Left lung (tissue), 14 donors: ENCODE results near the gene MAP1LC3A. TPM values are rescaled to one million over a fixed set of nuclear protein-coding genes. Genes with fewer than 3 reads are reported as not detected.

ENCODE experiments used
- ATAC-seq: fragments of 200-7000 bp; cut with Tn5 transposase; one replicate; pipeline ENCODE4 v1.9.1; 2020; ENCODE audit warnings: moderate library complexity
- DNase-seq, 4 donors: peaks; one replicate each; pipeline ENCODE4 v3.0.0-alpha.2; 2013 to 2020
- H3K27ac ChIP-seq, 2 donors: fragments of 200-600 bp; sonication (generic) in 1 of 2; one replicate each; pipeline versions ENCODE4 v1.5.0 to v1.8.0; 2020 to 2021
- H3K27me3 ChIP-seq, 2 donors: fragments of 200-600 bp; sonication (generic) in 1 of 2; one replicate each; pipeline versions ENCODE4 v1.5.0 to v1.8.0; 2020 to 2021
- H3K36me3 ChIP-seq, 2 donors: fragments of 200-600 bp; sonication (generic) in 1 of 2; one replicate each; pipeline versions ENCODE4 v1.5.0 to v1.8.0; 2020 to 2021
- H3K4me1 ChIP-seq, 2 donors: fragments of 200-600 bp; one replicate each; pipeline ENCODE4 v1.8.0; 2021
- H3K4me3 ChIP-seq, 2 donors: fragments of 200-600 bp; sonication (generic) in 1 of 2; one replicate each; pipeline versions ENCODE4 v1.5.0 to v1.8.0; 2020 to 2021; ENCODE audit warnings: mild to moderate bottlenecking in 1 of 2
- H3K9me3 ChIP-seq, 2 donors: fragments of 200-600 bp; sonication (generic) in 1 of 2; one replicate each; pipeline versions ENCODE4 v1.5.0 to v1.8.0; 2020 to 2021
- CTCF ChIP-seq, 2 donors: fragments of 200-600 bp; sonication (generic) in 1 of 2; IDR thresholded peaks; one replicate each; pipeline versions ENCODE4 v1.5.0 to v1.8.0; 2021; ENCODE audit warnings: antibody characterized with exemption in 2 of 2
- intact Hi-C, 2 donors: fragments of 100-400 bp; cut with DNase I; formaldehyde crosslinking; loops; one replicate each; pipeline versions ENCODE4 v1.11.2 to v1.14.2; 2022
- long read RNA-seq, 12 donors: library from polyadenylated mRNA in 2 of 12; unstranded in 2 of 12; transcript quantifications; one replicate each; pipeline ENCODE4 v2.0.0 and lab custom pipeline, GENCODE V29; 2019 to 2026
- polyA plus RNA-seq, 6 donors: library from polyadenylated mRNA; unstranded; fragments of 120-200 nt; gene quantifications; one replicate each; pipeline ENCODE4 v1.2.1, GENCODE V29; 2013; ENCODE audit not compliant: insufficient read length in 6 of 6
- total RNA-seq, 2 donors: library from RNA; stranded (reverse); fragmentation: NEBNext Ultra II Directional; extraction: Animal tissue kit (Norgen Biotek cat#: 25700); gene quantifications; one replicate each; pipeline ENCODE4 v1.2.1, GENCODE V29; 2021
- donor health status: DM: no; HTN: yes; CAD: no.
- donor health status: DM: no; HTN: no; CAD: no.

MAP1LC3A gene
- total RNA-seq (10 to 100 TPM; 17.4 to 68.8 TPM), polyA plus RNA-seq (10 to 100 TPM; 26.8 to 43.1 (median 32.3) TPM)
- long read RNA-seq, donor 1, transcript MAP1LC3A-203 (5 exons, 698 nt): minor isoform, 5 of 54 reads
- long read RNA-seq, donor 1, transcript MAP1LC3A-201 (4 exons, 1,574 nt): major isoform, 47 of 54 reads
- long read RNA-seq, donor 1, partial matches to known transcripts: 0 of 54 reads
- long read RNA-seq, donor 1, other reads (novel, unspliced or antisense): 0 of 54 reads
- long read RNA-seq, donor 2, transcript MAP1LC3A-201 (4 exons, 1,574 nt): major isoform, 36 of 39 reads
- long read RNA-seq, donor 2, partial matches to known transcripts: 0 of 39 reads
- long read RNA-seq, donor 2, other reads (novel, unspliced or antisense): 0 of 39 reads
- long read RNA-seq, donor 3, transcript MAP1LC3A-201 (4 exons, 1,574 nt): major isoform, 39 of 43 reads
- long read RNA-seq, donor 3, partial matches to known transcripts: 0 of 43 reads
- long read RNA-seq, donor 3, other reads (novel, unspliced or antisense): 0 of 43 reads
- long read RNA-seq, donor 4, transcript MAP1LC3A-201 (4 exons, 1,574 nt): major isoform, 26 of 33 reads
- long read RNA-seq, donor 4, partial matches to known transcripts: 2 of 33 reads
- long read RNA-seq, donor 4, other reads (novel, unspliced or antisense): 1 of 33 reads
- long read RNA-seq, donor 5, transcript MAP1LC3A-201 (4 exons, 1,574 nt): major isoform, 45 of 59 reads
- long read RNA-seq, donor 5, partial matches to known transcripts: 11 of 59 reads
- long read RNA-seq, donor 5, other reads (novel, unspliced or antisense): 0 of 59 reads
- long read RNA-seq, donor 6, transcript MAP1LC3A-201 (4 exons, 1,574 nt): major isoform, 21 of 25 reads
- long read RNA-seq, donor 6, partial matches to known transcripts: 0 of 25 reads
- long read RNA-seq, donor 6, other reads (novel, unspliced or antisense): 0 of 25 reads
- long read RNA-seq, donor 7, transcript MAP1LC3A-201 (4 exons, 1,574 nt): major isoform, 14 of 26 reads
- long read RNA-seq, donor 7, partial matches to known transcripts: 0 of 26 reads
- long read RNA-seq, donor 7, other reads (novel, unspliced or antisense): 11 of 26 reads
- long read RNA-seq, donor 8, transcript MAP1LC3A-201 (4 exons, 1,574 nt): major isoform, 30 of 34 reads
- long read RNA-seq, donor 8, partial matches to known transcripts: 0 of 34 reads
- long read RNA-seq, donor 8, other reads (novel, unspliced or antisense): 0 of 34 reads
- long read RNA-seq, donor 9: 0 reads
- long read RNA-seq, donor 10, partial matches to known transcripts: 0 of 2 reads
- long read RNA-seq, donor 10, other reads (novel, unspliced or antisense): 1 of 2 reads
- long read RNA-seq, donor 11, transcript MAP1LC3A-203 (5 exons, 698 nt): minor isoform, 22 of 305 reads
- long read RNA-seq, donor 11, transcript MAP1LC3A-201 (4 exons, 1,574 nt): major isoform, 206 of 305 reads
- long read RNA-seq, donor 11, partial matches to known transcripts: 56 of 305 reads
- long read RNA-seq, donor 11, other reads (novel, unspliced or antisense): 21 of 305 reads
- long read RNA-seq, donor 12, transcript MAP1LC3A-201 (4 exons, 1,574 nt): major isoform, 24 of 28 reads
- long read RNA-seq, donor 12, partial matches to known transcripts: 0 of 28 reads
- long read RNA-seq, donor 12, other reads (novel, unspliced or antisense): 0 of 28 reads

- peak within 1 kb of the TSS; percentile 69 to 87 for H3K4me3 ChIP-seq
- DNase-seq (peak; percentile 94 to 98 (median 96)), ATAC-seq (peak; percentile 94)
- no peaks in the 10 kb centered on the region for H3K27me3 ChIP-seq
- peak within 1 kb of the TSS; percentile 85 to 88 for H3K27ac ChIP-seq
- peaks cover 0 to 14% of the 10 kb centered on the region in 2 donors for H3K4me1 ChIP-seq
- H3K36me3 ChIP-seq: no peaks in the 10 kb centered on the region
- no peaks in the 10 kb centered on the region for H3K9me3 ChIP-seq
- TF ChIP-seq CTCF (IDR thresholded peaks at IDR 0.05): no peak
- intact Hi-C loops: no loop called here
These were observed at the start of gene MAP1LC3A for GRCh38 chr20:34558320-34559218. TSS of gene MAP1LC3A (plus strand) at chr20:34558718. CDS start at chr20:34558869, 151 bp downstream.

GRCh38 chr20:34510575-34510974 is 47.9 kb upstream of the MAP1LC3A start:
- Histone ChIP-seq H3K27me3 (no peaks in the 10 kb centered on the region), H3K4me1 (peaks cover 10 to 19% of the 10 kb centered on the region in 2 donors), H3K4me3 (no peak overlapping the region), H3K9me3 (no peaks in the 10 kb centered on the region), H3K27ac (no peak overlapping the region), H3K36me3 (peaks cover 0 to 54% of the 10 kb centered on the region in 2 donors)
- ATAC-seq (no peak), DNase-seq (no peak)
- TF ChIP-seq CTCF (IDR thresholded peaks at IDR 0.05): no peak
- intact Hi-C loops: no loop called here

GRCh38 chr20:34511891-34512265 is 46.6 kb upstream of the MAP1LC3A start:
- TF ChIP-seq CTCF (IDR thresholded peaks at IDR 0.05): no peak
- DNase-seq: peak in 1 of 4 donors; percentile 15
- peak overlapping the region in 1 of 2 donors; percentile 57 for H3K27ac ChIP-seq

More at GRCh38 chr20:34511891-34512265, 46.6 kb upstream of the MAP1LC3A start:
- Histone ChIP-seq H3K4me1 (peaks cover 10 to 21% of the 10 kb centered on the region in 2 donors), H3K36me3 (peaks cover 0 to 43% of the 10 kb centered on the region in 2 donors), H3K9me3 (no peaks in the 10 kb centered on the region), H3K4me3 (no peak overlapping the region), H3K27me3 (no peaks in the 10 kb centered on the region)
- no peak for ATAC-seq
- intact Hi-C loops: no loop called here
